GM10266 (cell line): Measurements from ENCODE around the gene FAM234A.
"Not testable (repeated sequence)": the region's sequence is repeated elsewhere in the genome, so short reads cannot be mapped to it uniquely, and the experiment has no call there.

ENCODE experiments used
- DNase-seq: peaks from one replicate; pipeline ENCODE4 v3.0.0; 2012; ENCODE audit errors: extremely low spot score
- CTCF ChIP-seq: IDR thresholded peaks from 2 replicates; pipeline ENCODE4 v1.5.1; 2012; ENCODE audit warnings: mild to moderate bottlenecking, low read depth; ENCODE audit not compliant: control insufficient read depth, insufficient read depth; ENCODE audit errors: missing control alignments

The FAM234A gene

GRCh38 chr16:266258-267164 lies 31.9 kb downstream of the FAM234A start:
- DNase-seq = no peak
- TF ChIP-seq CTCF = no peak

GRCh38 chr16:267562-267961 lies 32.9 kb downstream of the FAM234A start:
- not testable (repeated sequence) for DNase-seq

GRCh38 chr16:268141-269053 lies 33.8 kb downstream of the FAM234A start:
- DNase-seq = no peak
- no peak for TF ChIP-seq CTCF

GRCh38 chr16:269061-269796 lies 34.6 kb downstream of the FAM234A start:
- no peak for DNase-seq
- TF ChIP-seq CTCF = no peak

GRCh38 chr16:270381-271255 lies 36.0 kb downstream of the FAM234A start:
- no peak for DNase-seq
- TF ChIP-seq CTCF = no peak

- no peak for TF ChIP-seq CTCF
- no peak for DNase-seq
Observed at GRCh38 chr16:272633-273546, 38.3 kb downstream of the FAM234A start.
